ENCODE data around the gene SESTD1. TPM values are rescaled to one million over a fixed set of nuclear protein-coding genes. Genes with fewer than 3 reads are reported as not detected.

The SESTD1 gene
- total RNA-seq, 2 experiments from 2014 or later: 8.7 to 10.2 TPM

- TF ChIP-seq, protein P1, sequence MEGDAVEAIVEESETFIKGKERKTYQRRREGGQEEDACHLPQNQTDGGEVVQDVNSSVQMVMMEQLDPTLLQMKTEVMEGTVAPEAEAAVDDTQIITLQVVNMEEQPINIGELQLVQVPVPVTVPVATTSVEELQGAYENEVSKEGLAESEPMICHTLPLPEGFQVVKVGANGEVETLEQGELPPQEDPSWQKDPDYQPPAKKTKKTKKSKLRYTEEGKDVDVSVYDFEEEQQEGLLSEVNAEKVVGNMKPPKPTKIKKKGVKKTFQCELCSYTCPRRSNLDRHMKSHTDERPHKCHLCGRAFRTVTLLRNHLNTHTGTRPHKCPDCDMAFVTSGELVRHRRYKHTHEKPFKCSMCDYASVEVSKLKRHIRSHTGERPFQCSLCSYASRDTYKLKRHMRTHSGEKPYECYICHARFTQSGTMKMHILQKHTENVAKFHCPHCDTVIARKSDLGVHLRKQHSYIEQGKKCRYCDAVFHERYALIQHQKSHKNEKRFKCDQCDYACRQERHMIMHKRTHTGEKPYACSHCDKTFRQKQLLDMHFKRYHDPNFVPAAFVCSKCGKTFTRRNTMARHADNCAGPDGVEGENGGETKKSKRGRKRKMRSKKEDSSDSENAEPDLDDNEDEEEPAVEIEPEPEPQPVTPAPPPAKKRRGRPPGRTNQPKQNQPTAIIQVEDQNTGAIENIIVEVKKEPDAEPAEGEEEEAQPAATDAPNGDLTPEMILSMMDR (IDR thresholded peaks at IDR 0.05): no peak
- ChIA-PET POLR2A (no interaction called here), CTCF (no interaction called here)
- Mint-ChIP-seq H3K27ac (no peak overlapping the region), H3K9me3 (no peaks in the 10 kb centered on the region), H3K36me3 (ENCODE audit: low read depth) (no peaks in the 10 kb centered on the region), H3K4me3 (no peak overlapping the region), H3K27me3 (no peaks in the 10 kb centered on the region), H3K4me1 (ENCODE audit: low read depth) (no peaks in the 10 kb centered on the region)
- Histone ChIP-seq H3K9me3 (ENCODE audit: control insufficient read depth in 1 of 2, insufficient read depth in 1 of 2, low read length in 2 of 2) (peaks cover 0 to 3% of the 10 kb centered on the region in 2 experiments), H3K36me3 (ENCODE audit: insufficient read depth, low read length) (no peaks in the 10 kb centered on the region), H3K4me3 (ENCODE audit: low read length) (no peak overlapping the region), H3K4me1 (ENCODE audit: insufficient read depth, low read length) (no peaks in the 10 kb centered on the region), H3K27me3 (ENCODE audit: control insufficient read depth in 1 of 2, insufficient read depth in 2 of 2, low read length in 2 of 2) (no peaks in the 10 kb centered on the region), H3K27ac (ENCODE audit: low read depth in 1 of 2, low read length in 2 of 2) (no peak overlapping the region)
- ATAC-seq (ENCODE audit: poor library complexity) (no peak), DNase-seq (no peak)
- intact Hi-C loops (cut with DNase I, micrococcal nuclease): no loop called here
Observed at GRCh38 chr2:179277429-179278196, 13.0 kb upstream of the SESTD1 start.

- Mint-ChIP-seq H3K4me1 (ENCODE audit: low read depth) (no peaks in the 10 kb centered on the region), H3K27me3 (no peaks in the 10 kb centered on the region), H3K4me3 (no peak overlapping the region), H3K9me3 (no peaks in the 10 kb centered on the region), H3K36me3 (ENCODE audit: low read depth) (no peaks in the 10 kb centered on the region), H3K27ac (no peak overlapping the region)
- Histone ChIP-seq H3K27me3 (ENCODE audit: control insufficient read depth in 1 of 2, insufficient read depth in 2 of 2, low read length in 2 of 2) (no peaks in the 10 kb centered on the region), H3K9me3 (ENCODE audit: control insufficient read depth in 1 of 2, insufficient read depth in 1 of 2, low read length in 2 of 2) (peaks cover 0 to 3% of the 10 kb centered on the region in 2 experiments), H3K4me3 (ENCODE audit: low read length) (no peak overlapping the region), H3K27ac (ENCODE audit: low read depth in 1 of 2, low read length in 2 of 2) (no peak overlapping the region), H3K36me3 (ENCODE audit: insufficient read depth, low read length) (no peaks in the 10 kb centered on the region), H3K4me1 (ENCODE audit: insufficient read depth, low read length) (no peaks in the 10 kb centered on the region)
- CTCF ChIA-PET: no interaction called here
- no peak for DNase-seq
- POLR2A ChIA-PET: no interaction called here
- intact Hi-C loops (cut with DNase I, micrococcal nuclease): no loop called here
- ATAC-seq (ENCODE audit: poor library complexity): no peak
- TF ChIP-seq, protein P1 (IDR thresholded peaks at IDR 0.05): no peak
Observed at GRCh38 chr2:179275253-179276012, 10.8 kb upstream of the SESTD1 start.

- Mint-ChIP-seq H3K27ac (no peak overlapping the region), H3K4me1 (ENCODE audit: low read depth) (no peaks in the 10 kb centered on the region), H3K4me3 (no peak overlapping the region), H3K36me3 (ENCODE audit: low read depth) (no peaks in the 10 kb centered on the region), H3K9me3 (no peaks in the 10 kb centered on the region), H3K27me3 (no peaks in the 10 kb centered on the region)
- intact Hi-C loops (cut with DNase I, micrococcal nuclease): no loop called here
- no peak overlapping the region for H3K27ac ChIP-seq (ENCODE audit: low read depth in 1 of 2, low read length in 2 of 2)
- ATAC-seq (ENCODE audit: poor library complexity): no peak
- ChIA-PET POLR2A (no interaction called here), CTCF (no interaction called here)
- peaks cover 0 to 3% of the 10 kb centered on the region in 2 experiments for H3K9me3 ChIP-seq (ENCODE audit: control insufficient read depth in 1 of 2, insufficient read depth in 1 of 2, low read length in 2 of 2)
- H3K36me3 ChIP-seq (ENCODE audit: insufficient read depth, low read length): no peaks in the 10 kb centered on the region
- no peaks in the 10 kb centered on the region for H3K4me1 ChIP-seq (ENCODE audit: insufficient read depth, low read length)
- H3K27me3 ChIP-seq (ENCODE audit: control insufficient read depth in 1 of 2, insufficient read depth in 2 of 2, low read length in 2 of 2): no peaks in the 10 kb centered on the region
- TF ChIP-seq, protein P1 (IDR thresholded peaks at IDR 0.05): no peak
- DNase-seq: no peak
- H3K4me3 ChIP-seq (ENCODE audit: low read length): no peak overlapping the region
Observed at GRCh38 chr2:179274749-179275148, 10.1 kb upstream of the SESTD1 start.

Data from CD4-positive, alpha-beta T cell (primary cell).